ENCODE measurements around the gene RIPOR2.

GRCh38 chr6:24935366-24936152 is at the start of gene RIPOR2:
- TF ChIP-seq CTCF (IDR thresholded peaks at IDR 0.05): no peak
- no peak for TF ChIP-seq POLR2A (IDR thresholded peaks at IDR 0.05)

Measured in stomach (tissue), 4 donors.